IPS-20b (cell line): Measurements from ENCODE around the gene SNTG2.
"Not testable (repeated sequence)": the region's sequence is repeated elsewhere in the genome, so short reads cannot be mapped to it uniquely, and the experiment has no call there.

Experiments used
- H3K27ac ChIP-seq: one replicate; pipeline ENCODE4 v1.5.1; 2013; ENCODE audit warnings: low read length
- H3K27me3 ChIP-seq: 2 replicates; pipeline ENCODE4 v1.6.1; 2013; ENCODE audit warnings: mild to moderate bottlenecking, low read length, inconsistent platforms; ENCODE audit not compliant: insufficient read depth
- H3K36me3 ChIP-seq: 2 replicates; pipeline ENCODE4 v1.6.1; 2013; ENCODE audit warnings: low read depth, mild to moderate bottlenecking, inconsistent platforms, low read length, moderate library complexity; ENCODE audit not compliant: insufficient read depth
- H3K4me1 ChIP-seq: 2 replicates; pipeline ENCODE4 v1.6.1; 2013; ENCODE audit warnings: mild to moderate bottlenecking, control low read depth, inconsistent platforms, low read length, moderate library complexity; ENCODE audit not compliant: insufficient read depth
- H3K4me3 ChIP-seq: 2 replicates; pipeline ENCODE4 v1.5.1; 2013; ENCODE audit warnings: mild to moderate bottlenecking, low read length, inconsistent platforms
- H3K9ac ChIP-seq: 2 replicates; pipeline ENCODE4 v1.6.1; 2013; ENCODE audit warnings: low read depth, mild to moderate bottlenecking, inconsistent platforms, low read length, moderate library complexity
- H3K9me3 ChIP-seq: 2 replicates; pipeline ENCODE4 v1.6.1; 2013; ENCODE audit warnings: mild to moderate bottlenecking, low read depth, low read length, inconsistent platforms; ENCODE audit not compliant: insufficient read depth

SNTG2 gene

GRCh38 chr2:1377473-1377872 is 426.8 kb downstream of the SNTG2 start:
- H3K4me3 ChIP-seq: no peak overlapping the region
- no peaks in the 10 kb centered on the region for H3K4me1 ChIP-seq
- 0 out of 2 replicates have a peak, but pooled peaks cover 5% of the 10 kb centered on the region for H3K27me3 ChIP-seq
- no peaks in the 10 kb centered on the region for H3K36me3 ChIP-seq
- no peak overlapping the region for H3K27ac ChIP-seq
- no peaks in the 10 kb centered on the region for H3K9me3 ChIP-seq
- no peak overlapping the region for H3K9ac ChIP-seq

GRCh38 chr2:1378456-1379150 is 428.0 kb downstream of the SNTG2 start:
- H3K9me3 ChIP-seq: no peaks in the 10 kb centered on the region
- no peaks in the 10 kb centered on the region for H3K4me1 ChIP-seq
- H3K4me3 ChIP-seq: no peak overlapping the region
- H3K36me3 ChIP-seq: no peaks in the 10 kb centered on the region
- H3K9ac ChIP-seq: no peak overlapping the region
- H3K27me3 ChIP-seq: 0 out of 2 replicates have a peak, but pooled peaks cover 5% of the 10 kb centered on the region
- no peak overlapping the region for H3K27ac ChIP-seq

GRCh38 chr2:1381644-1382043 is 431.0 kb downstream of the SNTG2 start:
- H3K4me3 ChIP-seq: no peak overlapping the region
- no peak overlapping the region for H3K27ac ChIP-seq
- H3K27me3 ChIP-seq: 0 out of 2 replicates have a peak, but pooled peaks cover 5% of the 10 kb centered on the region
- H3K9ac ChIP-seq: no peak overlapping the region
- H3K9me3 ChIP-seq: no peaks in the 10 kb centered on the region
- no peaks in the 10 kb centered on the region for H3K36me3 ChIP-seq
- no peaks in the 10 kb centered on the region for H3K4me1 ChIP-seq

GRCh38 chr2:1387954-1388725 is 437.5 kb downstream of the SNTG2 start:
- H3K4me3 ChIP-seq: peak overlapping the region; percentile 63
- not testable (repeated sequence) for H3K4me1 ChIP-seq, H3K27ac ChIP-seq, H3K27me3 ChIP-seq, H3K36me3 ChIP-seq, H3K9me3 ChIP-seq
- peak overlapping the region; percentile 65 for H3K9ac ChIP-seq

- H3K4me3 ChIP-seq, H3K4me1 ChIP-seq, H3K27me3 ChIP-seq, H3K9ac ChIP-seq, H3K27ac ChIP-seq, H3K9me3 ChIP-seq, H3K36me3 ChIP-seq: not testable (repeated sequence)
Measured at GRCh38 chr2:1390118-1390517, 439.5 kb downstream of the SNTG2 start.

- Histone ChIP-seq H3K9me3 (no peaks in the 10 kb centered on the region), H3K9ac (no peak overlapping the region), H3K4me1 (peaks cover 3% of the 10 kb centered on the region; the same call in 1 of the 2 replicates), H3K4me3 (no peak overlapping the region), H3K27me3 (no peaks in the 10 kb centered on the region; the same call in 1 of the 2 replicates), H3K27ac (no peak overlapping the region), H3K36me3 (no peaks in the 10 kb centered on the region)
Measured at GRCh38 chr2:1393321-1393720, 442.7 kb downstream of the SNTG2 start.

GRCh38 chr2:1394709-1395408 is 444.2 kb downstream of the SNTG2 start:
- H3K9me3 ChIP-seq: no peaks in the 10 kb centered on the region
- H3K4me3 ChIP-seq: no peak overlapping the region
- H3K4me1 ChIP-seq: no peaks in the 10 kb centered on the region
- no peaks in the 10 kb centered on the region for H3K36me3 ChIP-seq
- no peaks in the 10 kb centered on the region for H3K27me3 ChIP-seq
- no peak overlapping the region for H3K9ac ChIP-seq
- no peak overlapping the region for H3K27ac ChIP-seq

- no peak overlapping the region for H3K4me3 ChIP-seq
- H3K9me3 ChIP-seq: no peaks in the 10 kb centered on the region
- no peak overlapping the region for H3K9ac ChIP-seq
- H3K27me3 ChIP-seq: no peaks in the 10 kb centered on the region
- H3K36me3 ChIP-seq: no peaks in the 10 kb centered on the region
- no peak overlapping the region for H3K27ac ChIP-seq
- no peaks in the 10 kb centered on the region for H3K4me1 ChIP-seq
Measured at GRCh38 chr2:1397350-1397749, 446.7 kb downstream of the SNTG2 start.

GRCh38 chr2:1398191-1398590 is 447.5 kb downstream of the SNTG2 start:
- Histone ChIP-seq H3K4me1 (no peaks in the 10 kb centered on the region), H3K27ac (no peak overlapping the region), H3K4me3 (no peak overlapping the region), H3K36me3 (no peaks in the 10 kb centered on the region), H3K9me3 (no peaks in the 10 kb centered on the region), H3K9ac (no peak overlapping the region), H3K27me3 (no peaks in the 10 kb centered on the region)

GRCh38 chr2:1400943-1401735 is 450.5 kb downstream of the SNTG2 start:
- no peak overlapping the region for H3K9ac ChIP-seq
- no peaks in the 10 kb centered on the region for H3K27me3 ChIP-seq
- H3K4me1 ChIP-seq: no peaks in the 10 kb centered on the region
- H3K36me3 ChIP-seq: no peaks in the 10 kb centered on the region
- no peaks in the 10 kb centered on the region for H3K9me3 ChIP-seq
- H3K4me3 ChIP-seq: no peak overlapping the region
- no peak overlapping the region for H3K27ac ChIP-seq

- H3K27ac ChIP-seq: no peak overlapping the region
- no peak overlapping the region for H3K9ac ChIP-seq
- no peak overlapping the region for H3K4me3 ChIP-seq
- H3K36me3 ChIP-seq: no peaks in the 10 kb centered on the region
- no peaks in the 10 kb centered on the region for H3K27me3 ChIP-seq
- H3K9me3 ChIP-seq: no peaks in the 10 kb centered on the region
- no peaks in the 10 kb centered on the region for H3K4me1 ChIP-seq
Measured at GRCh38 chr2:1402064-1402463, 451.4 kb downstream of the SNTG2 start.
